ENCODE data around the gene AKR7A3.
"Not testable (repeated sequence)": the region's sequence is repeated elsewhere in the genome, so short reads cannot be mapped to it uniquely, and the experiment has no call there.

Gene AKR7A3

DNA sequence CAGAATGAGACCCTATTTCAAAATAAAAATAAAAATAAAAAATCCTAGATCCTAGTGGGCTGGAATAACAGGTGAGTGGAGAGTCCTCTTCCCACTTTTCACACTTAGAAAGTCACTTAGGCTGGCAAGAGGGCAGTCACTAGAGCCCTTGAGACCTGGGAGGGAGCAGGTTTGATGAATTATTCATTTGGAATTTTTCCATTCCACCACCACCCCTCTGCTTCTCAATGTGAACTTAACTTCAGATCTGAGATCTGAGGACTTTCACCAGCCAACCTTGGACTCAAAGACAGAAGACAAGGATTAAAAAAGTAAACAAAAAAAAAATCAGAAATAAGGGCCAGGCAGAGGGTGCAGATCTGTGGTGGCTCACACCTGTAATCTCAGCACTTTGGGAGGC, 16.5 kb downstream of the AKR7A3 start:
- TF ChIP-seq CTCF (IDR thresholded peaks at IDR 0.05; ENCODE audit: control insufficient read depth, extremely low read depth, insufficient read depth) = no peak
- no peak for DNase-seq (ENCODE audit: low read depth)
- no peak overlapping the region for H3K4me3 ChIP-seq (ENCODE audit: low read depth, low read length)

DNA sequence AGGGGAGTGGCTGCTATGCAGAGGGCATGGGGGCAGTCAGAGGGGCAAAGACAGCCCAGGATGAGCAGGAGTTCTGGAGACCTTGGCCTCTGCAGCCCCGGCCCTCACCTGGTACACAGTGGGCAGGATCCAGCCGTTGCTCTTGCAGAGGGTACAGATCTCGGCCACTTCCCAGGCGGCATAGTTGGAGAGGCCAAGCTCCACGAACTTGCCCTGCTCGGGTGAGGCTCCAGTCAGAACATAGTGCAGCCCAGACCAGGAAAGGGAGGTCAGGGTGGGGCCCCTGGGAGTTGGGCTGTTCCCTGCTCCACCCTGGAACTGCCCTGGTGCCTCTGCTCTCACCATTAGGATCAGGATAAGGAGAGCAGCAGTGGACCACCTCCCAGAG, 18.2 kb downstream of the AKR7A3 start:
- DNase-seq (ENCODE audit: low read depth); H3K4me3 ChIP-seq (ENCODE audit: low read depth, low read length): not testable (repeated sequence)

DNA sequence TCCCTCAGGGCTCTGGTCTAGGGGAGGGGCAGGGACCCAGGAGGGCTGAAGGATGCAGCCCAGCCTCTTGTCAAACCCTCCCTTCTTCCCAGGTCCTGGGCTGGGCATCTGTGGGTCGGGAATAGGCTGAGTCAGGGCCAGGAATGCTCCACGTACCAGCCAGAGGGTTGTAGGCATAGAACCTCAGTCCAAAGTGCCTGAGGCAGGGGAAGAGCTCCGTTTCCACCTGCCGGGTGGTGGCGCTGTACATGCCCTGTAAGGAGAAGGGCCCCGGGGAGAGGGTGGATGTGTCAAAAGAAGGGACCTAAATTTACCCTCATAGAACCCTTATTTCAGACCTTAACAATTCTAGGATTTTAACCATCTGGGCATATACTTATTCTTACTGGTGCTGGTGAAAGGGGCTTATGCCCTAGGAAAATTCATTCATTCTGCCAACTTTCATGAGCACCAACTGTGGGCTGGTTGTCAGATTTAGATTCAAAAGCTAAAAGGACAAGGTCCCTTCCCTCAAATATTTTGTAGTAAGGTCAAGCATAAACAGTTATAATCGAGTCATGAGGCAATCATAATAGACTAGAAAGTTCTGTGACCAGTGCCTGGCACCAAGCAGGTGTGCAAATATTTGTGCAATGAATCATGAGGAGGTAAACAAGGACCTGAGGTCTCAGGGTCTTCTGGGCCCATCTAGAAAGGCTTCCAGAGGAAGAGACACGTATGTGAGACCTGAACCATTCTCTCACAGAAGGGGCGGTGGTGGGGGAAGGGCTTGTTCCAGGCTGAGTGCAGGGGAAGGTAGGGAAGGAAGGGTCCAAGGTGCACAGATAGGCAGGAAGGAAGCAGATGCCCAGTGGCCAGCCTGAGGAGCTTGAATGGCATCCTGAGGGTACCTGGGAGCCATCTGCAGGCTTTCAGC, 18.9 kb downstream of the AKR7A3 start:
- not testable (repeated sequence) for H3K4me3 ChIP-seq (ENCODE audit: low read depth, low read length); DNase-seq (ENCODE audit: low read depth)
- TF ChIP-seq CTCF (IDR thresholded peaks at IDR 0.05; ENCODE audit: control insufficient read depth, extremely low read depth, insufficient read depth) = 0 out of 2 replicates have a peak, but pooled peaks have one; percentile 3

DNA sequence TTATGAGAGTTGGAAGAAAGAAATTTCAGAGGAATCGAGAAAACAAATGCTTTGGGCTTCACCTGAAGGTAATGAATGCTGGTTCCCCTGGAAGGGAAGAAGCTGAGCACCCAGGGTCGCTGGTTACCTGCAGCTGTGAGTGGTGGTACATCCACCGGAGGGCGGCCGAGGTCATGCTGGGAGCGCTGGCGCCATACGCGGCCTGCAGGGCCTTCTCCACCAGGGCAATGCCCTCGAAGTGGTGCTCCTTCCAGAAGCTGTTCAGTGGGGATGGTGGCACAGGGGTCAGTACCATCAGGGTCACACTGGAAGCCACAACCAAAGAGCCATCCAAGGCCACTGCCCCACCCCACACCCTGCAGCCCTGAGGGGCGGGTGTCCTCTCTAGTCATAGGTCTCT, 20.1 kb downstream of the AKR7A3 start:
- TF ChIP-seq CTCF (IDR thresholded peaks at IDR 0.05; ENCODE audit: control insufficient read depth, extremely low read depth, insufficient read depth) = no peak
- no peak overlapping the region for H3K4me3 ChIP-seq (ENCODE audit: low read depth, low read length)
- no peak for DNase-seq (ENCODE audit: low read depth)

DNA sequence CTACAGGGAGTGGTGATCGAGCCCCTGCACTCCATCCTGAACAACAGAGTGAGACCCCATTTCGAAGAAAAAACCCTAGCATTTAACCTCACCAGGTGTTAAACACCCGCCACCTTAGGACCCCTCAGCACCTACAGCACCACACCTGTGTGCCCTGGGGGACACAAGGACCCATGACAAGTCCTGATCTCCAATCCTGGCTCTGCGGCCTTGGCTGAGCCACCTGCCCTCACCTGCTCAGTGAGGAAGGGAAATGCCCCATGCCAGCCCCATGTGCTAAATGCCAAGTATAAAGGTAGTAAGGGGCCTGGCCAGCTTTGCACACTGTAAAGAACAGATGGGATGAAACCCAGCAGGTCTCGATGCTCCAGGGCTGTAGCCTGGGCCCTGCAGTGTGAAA, 25.8 kb downstream of the AKR7A3 start:
- no peak for DNase-seq (ENCODE audit: low read depth)
- H3K4me3 ChIP-seq (ENCODE audit: low read depth, low read length) = no peak overlapping the region
- no peak for TF ChIP-seq CTCF (IDR thresholded peaks at IDR 0.05; ENCODE audit: control insufficient read depth, extremely low read depth, insufficient read depth)

DNA sequence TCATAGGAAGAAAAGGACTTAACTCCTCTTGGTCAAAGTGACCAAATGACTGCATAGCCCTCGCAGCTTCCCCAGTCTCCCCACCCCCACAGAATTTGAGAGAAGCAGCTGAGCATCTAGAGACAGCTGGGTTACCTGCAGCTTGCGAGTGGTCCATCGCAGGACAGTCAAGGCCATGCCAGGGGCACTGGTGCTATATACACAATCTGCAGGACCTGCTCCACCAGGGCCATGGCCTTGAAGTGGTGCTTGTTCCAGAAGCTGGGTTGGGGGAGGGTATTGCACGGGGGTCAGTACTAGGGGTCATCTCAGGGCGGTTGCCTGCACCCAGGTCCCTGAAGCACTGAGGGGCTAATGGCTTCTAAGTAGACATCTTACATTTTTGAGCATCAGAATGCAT, 26.5 kb downstream of the AKR7A3 start:
- TF ChIP-seq CTCF (IDR thresholded peaks at IDR 0.05; ENCODE audit: control insufficient read depth, extremely low read depth, insufficient read depth) = no peak
- no peak for DNase-seq (ENCODE audit: low read depth)
- no peak overlapping the region for H3K4me3 ChIP-seq (ENCODE audit: low read depth, low read length)

DNA sequence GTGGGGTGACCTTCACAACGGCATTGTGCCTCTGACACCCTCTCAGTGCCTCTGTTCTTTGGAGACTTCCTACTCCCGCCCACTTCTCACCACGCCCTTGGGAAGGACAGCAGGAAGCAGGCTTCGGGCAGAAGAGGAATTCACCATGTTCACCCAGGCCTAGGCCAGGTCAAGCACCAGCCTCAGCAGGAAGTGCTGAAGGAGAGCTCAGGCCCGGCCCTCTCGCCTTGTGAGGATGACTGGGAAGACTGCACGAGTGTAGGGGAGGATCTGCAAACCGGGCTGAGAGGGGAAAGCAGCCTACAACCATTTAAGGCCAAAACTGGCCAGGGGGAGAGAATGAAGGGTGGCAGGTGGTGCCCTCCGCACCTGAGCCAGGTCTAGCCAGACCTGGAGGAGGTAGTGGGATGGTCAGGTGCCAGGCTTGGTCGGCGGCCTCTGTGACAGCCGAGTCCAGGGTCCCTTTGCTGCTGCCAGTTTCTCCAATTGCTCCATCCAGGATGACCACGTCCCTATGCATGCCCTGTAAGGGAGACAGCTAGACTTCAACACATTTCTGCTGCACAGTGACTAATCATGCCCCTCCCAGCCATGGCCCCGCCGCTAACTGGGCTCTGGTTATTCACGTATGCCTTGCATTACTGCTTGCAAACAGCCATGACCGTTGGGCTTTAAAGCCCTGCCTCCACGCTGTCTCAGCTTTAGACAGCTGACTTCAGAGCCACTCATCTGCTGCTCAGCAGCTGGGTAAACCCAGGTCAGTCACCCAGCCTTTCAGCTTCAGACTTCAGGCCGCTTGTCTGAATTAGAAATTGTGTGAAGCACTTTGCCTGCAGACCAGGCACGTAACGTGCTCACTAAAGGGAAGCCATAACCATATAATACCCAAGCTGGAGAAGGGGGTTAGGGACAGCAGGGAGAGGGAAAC, 28.1 kb downstream of the AKR7A3 start:
- no peak for DNase-seq (ENCODE audit: low read depth)
- no peak overlapping the region for H3K4me3 ChIP-seq (ENCODE audit: low read depth, low read length)
- TF ChIP-seq CTCF (IDR thresholded peaks at IDR 0.05; ENCODE audit: control insufficient read depth, extremely low read depth, insufficient read depth) = no peak
